ENCODE results near the gene CA10.

Gene CA10

GRCh38 chr17:51946311-51946710 lies 212.2 kb downstream of the CA10 start:
- no peak for DNase-seq

GRCh38 chr17:51941272-51941671 lies 217.2 kb downstream of the CA10 start:
- DNase-seq, result no peak

DNA sequence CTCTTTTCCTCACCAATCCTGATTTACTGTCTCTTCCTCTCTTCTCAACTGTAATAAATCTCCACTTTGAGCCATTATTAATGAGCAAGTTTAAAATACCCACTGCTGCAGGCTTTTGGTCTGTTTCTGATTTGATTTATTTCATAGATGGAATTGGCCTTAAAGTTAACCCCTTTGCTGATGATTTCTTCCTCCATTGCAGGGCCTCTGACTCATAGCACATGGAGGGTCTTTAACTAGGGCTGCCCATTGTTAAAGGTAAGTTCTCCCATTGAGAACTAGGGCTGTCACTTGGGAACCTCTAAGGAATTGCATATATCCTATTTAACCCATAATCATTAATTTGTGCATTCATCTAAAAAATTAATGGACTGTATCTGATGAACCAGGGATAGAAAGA lies 221.2 kb downstream of the CA10 start:
- no peak for DNase-seq

DNA sequence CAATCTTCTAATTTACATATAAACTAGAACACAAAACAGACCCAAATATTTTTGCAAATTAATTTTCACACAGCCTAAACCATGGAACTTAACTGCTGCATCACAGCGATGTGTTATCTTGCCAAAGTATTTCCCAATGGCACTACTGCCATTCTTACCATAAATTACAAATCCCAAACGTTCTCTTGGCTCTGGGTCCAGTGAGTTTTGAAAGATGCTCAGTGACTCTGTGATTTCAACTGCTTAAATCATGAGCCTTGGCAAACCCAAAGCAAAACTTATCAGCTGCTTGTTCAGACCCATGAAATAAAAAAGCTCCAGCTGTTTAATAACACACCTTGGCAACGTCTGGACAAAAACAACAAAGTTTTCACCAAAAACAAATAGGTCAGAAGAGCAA lies 223.0 kb downstream of the CA10 start:
- no peak for DNase-seq

DNA sequence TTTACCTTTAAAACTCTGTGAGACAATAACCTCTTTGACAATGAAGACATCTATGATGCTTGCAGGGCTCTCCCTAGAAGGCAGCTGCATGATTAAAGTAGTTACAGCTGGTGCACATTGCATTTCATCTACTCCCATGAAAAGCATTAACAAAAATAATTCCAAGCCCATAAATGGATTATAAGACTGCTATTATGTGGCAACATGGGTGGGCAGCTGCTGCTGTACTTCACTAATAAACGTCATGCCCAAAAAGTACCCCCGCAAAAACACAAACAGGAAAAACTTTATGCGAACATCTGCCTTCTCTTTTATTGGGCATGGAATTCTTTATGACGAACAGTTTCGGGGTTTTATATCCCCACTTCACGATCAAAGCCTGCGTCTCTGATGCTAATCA lies 224.9 kb downstream of the CA10 start:
- DNase-seq, result no peak

GRCh38 chr17:51926448-51926847 lies 232.1 kb downstream of the CA10 start:
- no peak for DNase-seq

DNA sequence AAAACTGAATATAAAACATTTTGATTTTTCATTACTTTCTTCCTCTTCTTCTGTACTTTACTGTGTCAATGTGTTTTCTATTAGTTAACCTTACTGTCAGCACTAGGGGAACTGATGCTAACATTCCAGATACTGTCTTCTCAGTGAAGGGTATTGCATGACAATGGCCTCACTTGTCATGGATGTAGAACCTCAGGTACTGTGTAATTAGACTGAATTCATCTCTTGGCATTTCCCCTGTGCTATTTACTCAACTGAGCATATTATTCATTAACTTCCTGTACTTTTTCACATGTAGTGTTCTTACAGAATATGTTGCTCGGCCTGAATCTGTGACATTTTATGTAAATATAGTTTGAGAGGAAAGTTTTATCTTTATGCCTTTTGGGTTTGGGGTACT lies 237.0 kb downstream of the CA10 start:
- no peak for DNase-seq

- DNase-seq, result no peak
These were observed 243.9 kb downstream of the CA10 start for GRCh38 chr17:51914577-51914976.

DNA sequence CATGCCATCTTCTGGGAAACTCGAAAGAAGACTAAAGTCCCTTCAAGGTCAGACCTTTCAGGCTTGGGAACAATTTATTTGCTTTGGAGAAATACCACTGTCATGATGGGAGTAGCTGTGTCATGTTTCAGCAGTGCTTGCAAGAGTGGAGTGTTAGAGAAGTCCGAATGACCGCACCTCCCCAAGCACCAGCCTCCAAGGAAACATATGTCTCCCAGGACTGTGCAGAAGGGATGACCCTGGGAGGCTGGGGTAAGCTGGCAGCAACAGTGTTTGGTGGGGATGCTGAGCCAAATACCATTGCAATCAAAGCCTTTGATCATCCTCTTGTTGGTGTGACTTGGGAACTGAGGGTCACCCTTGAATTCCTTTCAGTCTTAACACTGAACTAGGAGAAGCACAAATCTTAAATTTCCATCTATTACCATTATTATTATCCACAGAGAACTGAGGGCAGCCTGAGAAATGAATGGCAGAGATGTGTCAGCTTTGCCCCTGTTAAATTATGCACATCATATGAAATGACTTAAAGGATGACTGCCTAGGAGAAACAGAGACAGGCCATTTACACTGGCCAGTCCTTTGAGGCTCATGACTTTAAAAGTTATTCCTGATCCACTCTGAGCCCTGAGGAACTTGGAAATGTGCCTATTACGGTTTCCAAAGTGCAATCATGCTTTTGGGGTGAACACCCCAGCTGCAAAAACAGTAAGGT lies 244.9 kb downstream of the CA10 start:
- no peak for DNase-seq

DNA sequence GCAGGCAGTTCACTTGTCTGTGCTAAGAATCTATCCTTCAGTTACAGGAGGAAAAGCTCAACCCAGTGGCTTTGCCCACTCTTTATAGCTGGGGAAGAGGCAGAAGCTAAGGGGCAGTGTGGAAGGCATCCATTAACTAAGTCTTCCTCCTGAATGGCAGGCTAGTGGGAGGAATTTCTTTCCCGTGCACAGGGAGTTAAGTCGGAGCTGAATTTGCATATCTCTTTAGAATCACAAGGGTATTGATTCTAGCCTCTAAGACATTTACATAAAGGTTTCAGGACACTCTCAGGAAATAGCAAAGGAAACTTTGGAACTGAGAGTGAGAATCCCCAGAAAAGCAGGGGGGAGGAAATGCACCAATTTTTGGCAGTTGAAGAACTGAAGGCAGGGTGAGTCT lies 245.6 kb downstream of the CA10 start:
- no peak for DNase-seq

DNA sequence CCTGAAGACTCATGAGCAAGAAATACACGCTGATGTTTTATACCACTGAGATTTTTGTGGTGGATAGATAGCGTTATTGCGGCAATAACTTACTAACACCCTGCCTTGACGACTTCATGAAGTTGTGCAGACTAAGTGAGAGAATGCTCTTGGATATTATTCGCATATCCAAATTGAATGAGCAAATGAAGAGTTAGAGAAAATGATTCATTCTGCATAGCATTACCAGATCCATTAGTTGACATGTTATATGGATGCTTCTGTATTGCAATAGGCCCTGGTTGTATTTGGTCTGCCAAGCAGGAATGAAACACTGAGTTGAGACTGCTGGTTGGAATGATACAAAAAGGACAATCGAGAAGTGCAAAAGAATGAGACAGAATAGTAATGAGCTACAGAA lies 247.3 kb downstream of the CA10 start:
- no peak for DNase-seq

DNA sequence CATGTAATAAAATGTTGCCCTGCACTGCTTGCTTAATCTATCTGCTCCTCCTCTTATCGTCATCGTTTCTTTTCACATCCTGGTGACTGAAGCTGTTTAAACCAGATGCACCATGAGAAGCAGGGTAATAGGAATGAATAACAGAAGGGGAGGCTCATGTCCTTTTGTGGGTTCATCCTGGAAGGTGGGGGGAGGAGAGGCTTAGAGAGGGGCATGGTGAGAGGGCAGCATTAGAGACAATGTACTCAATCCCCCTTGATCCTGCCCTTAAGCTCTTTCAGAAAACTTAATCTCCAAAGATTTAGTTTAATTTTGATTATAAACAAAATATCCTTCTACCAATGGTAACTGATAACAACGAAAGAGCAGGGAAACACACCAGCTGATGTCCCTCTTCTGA lies 248.5 kb downstream of the CA10 start:
- no peak for DNase-seq

DNA sequence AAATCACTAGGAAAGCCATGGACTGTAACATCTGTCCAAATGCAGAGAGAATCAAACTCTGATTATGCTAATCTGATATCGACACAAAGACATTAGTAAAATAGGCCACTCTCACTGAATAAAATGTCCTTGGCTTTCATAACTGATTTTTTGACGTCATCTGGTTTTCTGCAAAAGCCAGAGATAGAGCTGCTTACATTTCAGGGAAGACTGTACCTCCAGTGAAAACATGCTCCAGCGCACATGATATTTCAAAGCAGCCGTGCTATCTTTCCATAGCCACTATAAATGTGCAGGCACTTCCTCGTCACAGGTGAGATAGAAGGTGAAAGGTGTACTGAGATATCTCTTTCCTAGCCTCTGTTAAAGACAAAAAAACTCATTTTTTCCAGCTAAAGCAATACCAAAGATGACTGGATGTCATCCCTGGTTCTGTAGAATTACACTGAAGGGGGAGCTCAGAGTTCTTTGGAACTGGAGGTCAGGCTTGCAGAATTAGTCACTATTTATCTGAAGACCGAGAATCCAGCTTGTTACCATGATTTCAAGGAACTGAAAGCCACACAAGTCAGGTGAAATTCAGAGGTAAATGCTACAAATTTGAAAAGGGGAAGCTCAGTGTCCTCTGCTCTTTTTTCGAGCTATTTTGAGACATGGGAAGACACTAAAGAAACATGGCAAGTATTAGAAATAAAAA lies 249.5 kb downstream of the CA10 start:
- no peak for DNase-seq

DNA sequence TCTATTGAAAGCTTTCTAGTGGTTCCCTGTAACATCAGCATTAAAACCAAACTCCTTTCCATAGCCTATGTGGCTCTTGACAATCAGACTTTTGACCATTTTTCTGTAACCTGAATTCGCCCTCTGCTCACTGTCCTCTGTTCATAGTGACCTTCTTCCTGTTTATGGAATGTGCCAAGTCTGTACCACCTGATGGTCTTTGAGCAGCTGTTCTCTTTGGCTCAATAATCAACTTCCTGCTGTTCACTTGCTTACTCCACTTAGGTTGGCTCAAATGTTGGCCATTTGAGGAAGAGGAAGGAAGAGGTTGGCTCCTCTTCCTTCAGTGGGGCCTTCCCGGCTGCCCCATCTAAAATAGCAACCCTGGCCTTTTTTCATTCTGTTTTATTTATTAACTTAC lies 251.5 kb downstream of the CA10 start:
- no peak for DNase-seq

GRCh38 chr17:51904379-51904778 lies 254.1 kb downstream of the CA10 start:
- no peak for DNase-seq

DNA sequence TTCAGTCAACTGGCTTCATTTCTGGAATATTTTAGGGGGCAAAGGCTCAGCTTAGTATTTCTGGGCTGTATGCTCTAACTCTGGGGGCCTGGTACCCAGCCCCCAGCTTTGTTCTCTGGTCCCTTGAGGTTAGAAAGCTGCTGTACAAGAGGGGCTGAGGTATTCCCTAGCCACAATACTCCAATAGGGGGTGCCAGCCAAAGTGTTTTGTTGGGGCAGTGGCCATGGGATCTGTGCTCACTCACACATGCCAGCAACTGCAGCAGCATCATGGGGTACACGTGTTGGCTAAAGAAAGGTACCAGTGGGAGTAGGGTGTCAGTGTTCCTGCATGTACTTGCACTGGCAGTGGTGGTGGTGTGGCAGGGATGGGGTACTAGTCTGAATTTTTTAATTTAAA lies 257.3 kb downstream of the CA10 start:
- DNase-seq, result no peak

GRCh38 chr17:51891936-51892335 lies 266.6 kb downstream of the CA10 start:
- DNase-seq, result no peak

DNA sequence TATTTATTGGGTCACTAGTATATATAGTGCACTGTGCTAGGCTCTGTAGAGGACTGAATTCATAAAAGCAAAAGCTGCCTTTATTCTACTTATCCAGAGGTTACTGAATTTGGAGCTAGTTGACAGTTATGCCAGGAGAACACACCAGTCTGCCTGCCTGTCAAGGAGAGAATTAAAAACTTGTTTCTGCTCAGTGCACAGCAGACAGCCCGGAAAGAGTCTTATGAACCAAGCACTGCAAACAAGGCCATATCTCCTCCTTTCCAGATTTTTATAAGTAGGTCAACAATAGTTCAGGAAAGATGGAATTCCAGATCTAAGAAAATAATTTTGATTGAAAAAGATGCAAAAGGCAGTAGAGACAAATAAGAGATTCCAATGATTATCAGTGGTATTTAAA lies 267.8 kb downstream of the CA10 start:
- no peak for DNase-seq

GRCh38 chr17:51888816-51889215 lies 269.7 kb downstream of the CA10 start:
- no peak for DNase-seq

DNA sequence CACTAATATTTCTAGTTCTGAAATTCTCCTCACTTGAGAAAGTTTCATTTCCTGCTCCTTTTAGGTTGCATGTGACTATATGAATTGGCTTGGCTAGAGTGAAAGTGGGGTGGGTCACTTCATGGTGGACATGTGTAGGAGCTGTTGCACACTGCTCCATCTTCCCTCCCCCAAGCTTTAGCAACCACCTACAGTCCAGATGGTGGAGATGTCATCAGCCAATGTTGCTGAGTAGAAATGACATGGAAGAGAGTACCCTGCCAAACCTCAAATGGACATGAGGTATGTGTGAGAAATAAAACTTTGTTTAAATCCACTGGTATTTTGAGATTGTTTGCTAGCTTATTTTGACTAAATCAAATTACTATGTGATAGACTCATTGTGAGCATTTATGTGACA lies 281.5 kb downstream of the CA10 start:
- DNase-seq, result no peak

DNA sequence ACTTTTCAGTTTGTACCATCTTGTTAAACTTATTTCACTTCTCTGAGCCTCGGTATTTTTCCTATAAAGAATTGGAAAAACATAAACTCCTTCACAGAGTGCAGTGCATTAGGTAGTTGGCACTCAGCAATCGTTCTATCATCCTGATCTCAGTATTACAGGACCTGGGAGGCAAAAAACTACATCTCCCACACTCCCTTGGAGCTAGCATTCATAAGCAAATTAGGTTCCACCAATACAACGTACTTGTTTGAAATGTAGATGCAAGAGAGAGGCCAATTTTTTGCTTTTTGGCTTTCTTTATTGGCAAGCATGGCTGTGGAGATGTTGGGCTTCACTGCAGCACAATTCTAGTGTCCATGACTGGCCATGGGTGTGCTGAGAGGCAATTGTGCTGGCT lies 285.2 kb downstream of the CA10 start:
- DNase-seq, result no peak

DNA sequence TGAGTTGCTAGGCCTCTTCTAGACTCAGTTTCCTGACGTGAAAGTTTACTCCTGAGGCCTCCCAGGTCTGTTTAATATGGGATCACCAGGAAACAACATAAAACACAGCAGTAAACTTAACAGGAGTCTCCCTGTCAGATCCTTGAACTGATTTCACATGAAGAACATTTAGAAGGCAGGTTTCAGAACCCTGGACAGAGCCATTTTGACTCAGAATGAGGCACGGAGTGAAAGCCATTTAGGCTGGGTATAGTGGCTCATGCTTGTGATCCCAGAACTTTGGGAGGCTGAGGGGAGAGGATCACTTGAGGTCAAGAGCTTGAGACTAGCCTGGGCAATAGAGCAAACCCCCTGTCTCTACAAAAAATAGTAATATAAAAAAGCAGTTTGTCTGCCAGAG lies 289.1 kb downstream of the CA10 start:
- peak; percentile 62 for DNase-seq

- DNase-seq, result peak; percentile 55
These were observed 297.5 kb downstream of the CA10 start for GRCh38 chr17:51860954-51861561.

GRCh38 chr17:51857052-51857597 lies 301.4 kb downstream of the CA10 start:
- no peak for DNase-seq

All from hematopoietic multipotent progenitor cell treated with erythropoietin and hydrocortisone succinate and interleukin-3 and kit ligand, for 6 days (in vitro differentiated cells).